ENCODE measurements around the gene DCLK1.

DCLK1 gene

DNA sequence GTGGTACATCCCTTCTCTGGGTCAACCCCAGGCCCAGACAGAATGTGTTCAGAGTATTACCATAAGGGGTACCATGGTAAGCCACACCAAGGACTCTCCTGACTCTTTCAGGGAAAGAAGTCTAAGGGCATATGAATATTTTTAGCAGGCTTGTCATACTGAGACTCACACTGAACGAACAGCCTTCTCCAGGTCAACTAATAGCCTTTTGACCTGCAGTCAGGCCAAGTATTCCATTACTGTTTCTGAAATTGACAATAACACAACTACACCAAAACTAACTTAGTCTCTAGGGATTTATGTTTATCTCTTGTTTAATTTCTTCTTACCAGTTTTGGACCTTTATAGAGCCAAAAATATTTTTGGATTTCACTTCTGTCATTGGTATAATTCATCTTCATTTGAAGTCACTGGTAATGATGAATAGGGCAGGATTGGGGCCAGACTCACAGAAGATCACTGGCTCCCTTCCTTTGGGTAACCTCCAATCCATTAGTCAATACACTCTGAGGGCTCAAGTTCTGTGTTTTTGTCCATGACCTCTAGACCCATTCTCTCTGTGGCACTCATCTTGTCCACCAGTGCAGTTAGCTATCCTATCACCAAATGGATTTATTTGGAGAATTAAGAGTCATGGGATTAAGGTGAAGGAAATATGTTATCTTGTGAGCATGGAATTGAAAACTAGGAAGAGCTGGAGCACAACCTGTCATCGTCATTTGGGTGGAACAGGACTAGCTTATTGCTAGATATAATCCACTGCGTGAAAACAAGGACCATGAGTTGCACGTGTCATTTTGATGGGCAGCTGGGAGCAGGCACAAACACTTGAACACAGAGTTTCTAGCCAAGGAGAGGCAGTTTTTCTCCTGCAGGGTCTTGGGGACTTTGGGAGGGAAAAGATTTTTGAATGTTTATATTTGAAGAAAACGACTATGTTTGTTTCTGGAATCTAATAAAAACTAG lies 313.3 kb downstream of the DCLK1 start:
- DNase-seq = no peak

GRCh38 chr13:35814605-35815011 lies 316.6 kb downstream of the DCLK1 start:
- no peak for DNase-seq

DNA sequence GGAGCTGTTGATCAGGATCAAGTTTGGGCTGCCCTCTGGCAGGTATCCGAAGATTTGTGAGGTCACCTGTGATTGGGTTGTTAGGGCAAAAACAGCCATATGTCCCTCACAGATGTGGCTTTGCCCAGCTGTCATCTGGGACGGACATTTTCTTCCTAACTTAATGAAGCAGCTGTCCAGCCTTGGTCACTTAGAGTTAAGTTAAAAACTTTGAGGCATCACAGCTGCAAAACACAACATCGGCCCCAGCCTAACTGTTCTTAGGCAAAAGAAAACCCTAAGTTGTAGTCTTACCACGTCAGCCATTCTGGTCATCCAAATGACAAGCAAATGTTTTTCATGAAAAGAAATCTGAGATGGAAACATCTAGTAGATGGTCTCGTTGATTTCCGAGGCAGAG lies 318.4 kb downstream of the DCLK1 start:
- no peak for DNase-seq

DNA sequence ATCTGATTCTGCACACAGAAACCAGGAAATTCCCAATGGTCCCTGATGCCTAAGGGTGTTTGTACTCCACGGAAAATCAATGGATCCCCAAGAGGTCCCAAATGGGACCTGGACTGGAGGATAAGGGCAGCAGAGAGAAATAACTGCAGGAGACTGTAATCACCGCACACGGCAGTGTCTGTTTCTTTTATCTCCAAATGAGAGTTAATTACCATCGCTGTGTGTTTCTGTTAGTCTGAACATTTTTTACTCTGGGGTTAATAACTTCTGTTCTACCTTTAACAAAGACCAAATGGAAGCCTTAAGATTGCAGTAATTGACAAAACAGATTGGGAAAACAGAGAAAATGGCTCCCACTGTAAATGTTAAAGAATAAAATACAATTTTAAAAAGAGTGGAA lies 320.9 kb downstream of the DCLK1 start:
- DNase-seq = no peak

DNA sequence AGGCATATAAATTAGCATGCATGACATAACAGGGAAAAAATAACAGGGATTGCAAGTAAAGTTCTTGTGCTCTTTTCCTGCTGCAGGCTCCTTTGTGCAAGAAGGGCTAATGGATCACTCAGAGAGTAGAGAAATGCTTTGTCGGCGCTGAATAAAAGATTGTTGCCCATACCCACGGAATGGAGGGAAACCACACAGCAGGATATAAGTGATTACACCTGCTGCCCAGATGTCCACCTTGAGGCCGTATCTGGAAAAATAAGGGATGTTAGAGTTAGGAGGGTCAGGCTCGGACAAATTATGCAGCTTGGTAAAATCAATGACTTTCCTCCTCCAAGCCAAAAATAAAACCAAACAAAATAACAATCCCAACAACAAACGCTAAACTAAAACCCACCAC lies 322.3 kb downstream of the DCLK1 start:
- DNase-seq = no peak

- no peak for DNase-seq
Measured at GRCh38 chr13:35804901-35805300, 326.3 kb downstream of the DCLK1 start.

- no peak for DNase-seq
Measured at GRCh38 chr13:35797991-35798390, 333.2 kb downstream of the DCLK1 start.

DNA sequence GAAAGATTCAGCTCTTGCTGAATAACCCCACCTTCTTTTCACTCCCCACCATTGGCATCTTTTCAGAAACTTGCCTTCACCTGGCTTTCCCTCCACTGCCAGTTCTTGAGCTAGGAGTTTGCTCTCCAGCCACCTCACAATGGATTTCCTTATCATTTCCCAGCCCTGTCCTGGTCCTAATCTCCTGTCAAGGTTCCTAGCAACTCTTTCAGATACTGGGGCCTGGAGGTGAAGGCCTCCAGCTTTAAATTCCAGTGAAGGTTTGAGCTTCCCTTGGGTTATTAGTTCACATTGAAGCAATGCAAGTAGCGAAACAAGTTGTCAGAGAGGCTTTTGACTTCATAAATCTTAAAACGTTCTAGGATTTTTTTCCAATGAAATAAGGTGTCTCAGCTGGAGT lies 333.9 kb downstream of the DCLK1 start:
- no peak for DNase-seq

GRCh38 chr13:35796623-35797022 lies 334.6 kb downstream of the DCLK1 start:
- no peak for DNase-seq

DNA sequence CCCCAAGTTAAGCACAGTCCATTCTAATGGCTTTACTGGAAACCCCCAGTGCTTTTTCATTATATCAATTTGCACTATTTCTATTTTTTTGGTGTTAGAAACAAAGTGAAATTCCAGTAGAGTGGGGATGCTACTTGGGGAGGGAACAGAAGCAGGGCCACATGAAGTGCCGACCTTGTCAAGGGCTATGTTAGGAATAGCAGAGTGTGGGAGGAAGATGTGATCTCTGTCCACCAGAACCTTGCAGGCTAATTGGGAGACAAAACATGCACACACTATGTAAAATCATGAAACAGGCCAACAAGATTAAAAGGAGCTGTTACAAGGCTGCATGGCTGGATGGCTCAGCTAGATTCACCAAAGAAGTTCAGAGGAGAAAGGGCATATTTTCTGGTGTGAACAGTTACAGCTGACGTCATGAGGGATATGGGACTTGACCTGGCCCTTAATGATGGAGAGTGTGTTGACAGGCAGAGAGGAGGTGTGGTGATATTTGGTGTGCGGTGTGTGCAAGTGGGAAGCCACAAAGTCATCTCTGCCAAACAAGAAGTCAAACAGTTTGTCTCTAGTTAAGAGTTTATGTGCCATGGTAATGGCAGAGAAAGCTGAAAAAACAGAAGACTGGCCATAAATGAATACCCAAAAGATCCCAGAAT lies 336.3 kb downstream of the DCLK1 start:
- no peak for DNase-seq

DNA sequence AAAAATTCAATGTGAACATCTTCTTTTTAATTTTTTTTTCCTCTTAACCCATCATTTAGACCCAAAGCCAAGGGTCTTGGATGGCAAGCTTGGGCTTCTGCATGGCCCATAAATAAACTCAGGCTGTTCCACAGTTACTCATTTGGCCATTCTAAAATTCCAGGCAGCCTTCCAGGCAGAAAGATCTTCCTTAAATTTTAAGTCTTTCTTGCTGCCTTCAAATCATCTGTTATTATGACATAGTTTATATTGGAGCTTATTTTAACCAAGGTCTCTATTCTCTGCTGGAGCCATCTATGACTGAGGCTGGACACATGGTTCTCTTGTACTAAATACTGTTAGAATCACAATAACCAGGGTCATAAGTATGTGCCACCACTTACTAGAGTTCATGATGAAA lies 337.4 kb downstream of the DCLK1 start:
- no peak for DNase-seq

- DNase-seq = no peak
Measured at GRCh38 chr13:35792911-35793310, 338.3 kb downstream of the DCLK1 start.

DNA sequence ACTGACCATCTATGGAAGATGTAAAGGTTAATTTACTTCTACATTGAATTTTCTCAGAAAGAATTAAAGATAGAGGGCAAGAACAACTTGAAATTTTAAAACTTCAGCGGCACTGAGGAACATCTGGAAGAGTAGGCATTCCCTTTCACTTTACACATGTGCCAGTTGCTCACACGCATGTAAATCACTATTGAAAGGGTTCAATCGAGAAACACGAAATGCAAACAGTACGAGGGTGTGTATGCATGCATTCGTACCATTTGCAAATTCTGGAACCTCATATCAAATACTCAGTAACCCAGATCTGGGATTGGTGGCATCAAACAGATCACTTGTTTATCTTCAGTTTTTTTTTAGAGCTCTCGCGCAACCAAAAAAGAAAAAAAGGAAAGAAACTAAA lies 339.2 kb downstream of the DCLK1 start:
- no peak for DNase-seq

GRCh38 chr13:35791184-35791851 lies 339.9 kb downstream of the DCLK1 start:
- no peak for DNase-seq

GRCh38 chr13:35789335-35790165 lies 341.6 kb downstream of the DCLK1 start:
- DNase-seq = no peak

- DNase-seq = no peak
Measured at GRCh38 chr13:35787937-35788336, 343.2 kb downstream of the DCLK1 start.

DNA sequence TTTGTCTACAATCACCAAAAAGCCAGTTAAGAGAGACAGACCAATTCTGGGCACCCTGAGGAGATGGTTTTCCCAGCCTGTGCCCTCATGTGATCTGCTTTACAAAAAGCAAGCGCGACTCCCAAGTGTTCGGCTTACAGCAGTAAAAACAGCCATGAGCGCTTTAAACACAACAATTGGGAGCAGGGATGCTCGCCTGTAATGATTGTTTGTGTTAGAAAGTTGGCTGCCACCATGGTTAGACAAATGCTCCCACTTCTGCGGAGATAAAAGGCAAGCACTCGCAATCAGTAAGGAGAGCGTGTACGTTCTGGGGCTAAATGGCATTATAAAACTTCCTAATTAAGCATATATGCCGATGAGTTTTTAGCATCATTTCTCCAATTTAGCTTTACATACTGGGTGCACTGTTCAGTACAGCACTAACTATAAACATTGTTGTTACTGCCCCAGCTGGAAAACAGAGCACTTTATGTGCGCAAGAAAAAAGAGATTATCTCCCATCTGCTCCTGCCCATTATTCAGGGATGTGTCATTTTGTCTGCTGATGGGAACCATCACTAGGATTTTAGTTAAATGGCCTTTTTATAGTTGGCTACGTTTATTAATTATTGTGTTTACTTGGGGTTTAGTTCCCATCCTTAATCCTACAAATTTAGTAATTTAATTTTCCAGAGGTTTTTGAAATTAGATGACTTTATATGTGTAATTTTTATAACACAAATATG lies 345.4 kb downstream of the DCLK1 start:
- no peak for DNase-seq

DNA sequence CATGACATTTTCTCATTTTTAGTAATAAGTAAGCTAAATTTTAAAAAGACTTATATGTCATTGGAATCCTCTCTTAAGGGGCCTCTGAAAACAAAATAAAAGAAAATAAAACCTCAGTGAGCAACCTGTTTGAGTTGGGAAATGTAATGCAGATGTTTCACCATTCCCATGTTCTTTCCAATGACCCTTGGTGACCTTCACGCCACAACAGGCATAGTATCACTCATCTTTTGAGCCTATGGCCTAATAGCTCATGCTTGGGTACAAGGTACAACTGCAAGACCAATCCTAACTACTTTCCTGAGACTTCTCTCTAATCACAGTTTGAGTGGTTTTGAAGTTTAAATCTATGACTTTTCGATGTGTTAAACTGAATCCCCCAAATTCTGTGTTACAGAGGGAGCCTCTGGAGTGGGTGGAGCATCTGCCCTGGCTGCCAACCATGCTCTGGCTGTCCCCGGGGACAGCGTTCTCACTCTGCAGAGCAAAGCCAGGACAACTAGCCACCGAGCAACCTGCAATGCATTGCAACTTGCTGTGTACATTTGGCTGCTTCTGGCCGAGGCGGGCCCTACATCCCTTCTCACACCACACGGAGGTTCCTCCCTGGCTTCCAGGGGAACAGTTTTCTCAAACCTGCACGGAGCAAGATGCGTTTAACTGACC lies 346.8 kb downstream of the DCLK1 start:
- DNase-seq = no peak

DNA sequence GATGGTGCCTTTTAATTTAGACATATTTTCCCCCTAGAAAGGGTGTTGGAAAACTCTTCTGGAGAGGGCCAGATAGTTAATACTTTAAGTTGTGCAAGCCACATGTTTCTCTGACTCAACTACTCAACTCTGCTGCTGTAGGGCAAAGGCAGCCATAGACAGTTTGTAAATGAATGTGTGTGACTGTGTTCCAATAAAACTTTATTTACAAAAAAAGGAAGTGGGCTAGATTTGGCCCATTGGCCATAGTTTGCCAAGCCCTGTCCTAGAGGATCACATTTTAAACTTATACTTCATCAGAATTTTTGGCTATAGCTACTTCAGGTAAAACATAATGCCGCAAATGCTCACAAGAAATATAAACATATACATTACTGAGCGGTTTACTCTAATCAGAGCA lies 348.4 kb downstream of the DCLK1 start:
- no peak for DNase-seq

DNA sequence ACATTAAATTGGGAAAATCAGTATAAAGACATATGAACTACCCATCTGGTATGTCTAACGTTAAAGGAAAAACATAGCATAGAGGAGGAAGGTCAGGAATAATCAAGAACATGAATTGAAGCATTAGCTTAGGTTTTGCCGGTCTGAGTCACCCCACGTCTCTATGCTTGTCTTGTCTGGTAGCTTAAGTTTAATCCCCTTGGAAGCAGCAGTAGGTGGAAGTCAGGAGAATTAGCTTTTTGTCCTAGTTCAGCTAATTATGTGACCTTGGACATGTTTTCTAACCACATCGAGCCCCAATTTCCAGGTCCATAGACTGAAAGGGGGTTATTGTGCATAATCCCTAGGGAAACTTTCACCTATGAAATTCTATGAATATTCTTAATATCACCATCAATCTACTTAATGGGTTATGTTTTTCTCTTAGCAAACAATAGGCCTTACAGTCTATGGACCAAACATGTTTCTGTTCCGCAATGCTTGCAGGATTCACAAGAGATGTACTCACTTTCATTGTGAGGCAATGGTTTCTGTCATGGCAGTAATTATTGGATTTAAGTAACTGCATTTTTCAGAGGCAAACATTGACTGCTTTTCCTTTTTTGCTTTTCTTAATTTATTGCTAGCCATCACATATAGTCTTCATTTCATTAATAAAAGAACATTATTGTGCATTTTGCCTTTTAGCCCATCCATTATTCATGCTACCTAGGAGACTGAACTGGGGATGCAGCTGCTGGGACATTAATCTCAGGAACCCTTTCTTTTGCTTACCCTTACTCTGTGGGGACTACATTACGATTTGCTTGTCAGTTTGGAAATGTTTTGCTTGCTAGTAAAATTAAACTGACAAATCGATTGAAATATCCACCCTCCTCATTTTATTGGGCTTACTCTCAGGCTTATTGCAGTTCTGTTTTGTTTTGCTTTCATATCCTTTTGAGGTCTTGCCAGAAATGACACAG lies 349.9 kb downstream of the DCLK1 start:
- DNase-seq = no peak

All from stimulated activated naive CD4-positive, alpha-beta T cell (primary cell).